Mesenchymal stem cell (in vitro differentiated cells and primary cell): ENCODE data around the gene OR6T1. TPM values are rescaled to one million over a fixed set of nuclear protein-coding genes. Genes with fewer than 3 reads are reported as not detected.

Experiments used
- DNase-seq: peaks from one replicate; pipeline ENCODE4 v3.0.0-alpha.2; 2013
- H2AFZ ChIP-seq: one replicate; pipeline ENCODE4 v1.6.1; 2013; ENCODE audit warnings: low read depth, mild to moderate bottlenecking, control low read depth, inconsistent platforms, low read length, moderate library complexity
- H2AK5ac ChIP-seq: 2 replicates; pipeline ENCODE4 v1.6.1; 2013; ENCODE audit warnings: low read length, moderate library complexity, mild to moderate bottlenecking, inconsistent platforms; ENCODE audit not compliant: severe bottlenecking
- H2BK120ac ChIP-seq: one replicate; pipeline ENCODE4 v1.6.1; 2013; ENCODE audit warnings: low read depth, mild to moderate bottlenecking, inconsistent platforms, low read length, moderate library complexity
- H2BK12ac ChIP-seq, 2 experiments: one replicate each; pipeline ENCODE4 v1.6.1; 2013; ENCODE audit warnings: inconsistent platforms in 2 of 2, low read length in 2 of 2, mild to moderate bottlenecking in 2 of 2, moderate library complexity in 2 of 2, control low read depth in 1 of 2
- H2BK15ac ChIP-seq: one replicate; pipeline ENCODE4 v1.6.1; 2013; ENCODE audit warnings: mild to moderate bottlenecking, low read depth, inconsistent platforms; ENCODE audit not compliant: poor library complexity, severe bottlenecking
- H2BK5ac ChIP-seq: 2 replicates; pipeline ENCODE4 v1.6.1; 2013; ENCODE audit warnings: low read depth, mild to moderate bottlenecking, low read length, control low read depth, inconsistent platforms; ENCODE audit not compliant: poor library complexity, severe bottlenecking
- H3K14ac ChIP-seq, 2 experiments: one replicate each; pipeline ENCODE4 v1.6.1; 2013; ENCODE audit warnings: inconsistent platforms in 2 of 2, low read length in 2 of 2, control low read depth in 1 of 2, mild to moderate bottlenecking in 1 of 2, moderate library complexity in 1 of 2
- H3K18ac ChIP-seq, 2 experiments: one replicate each; pipeline ENCODE4 v1.6.1; 2013; ENCODE audit warnings: inconsistent platforms in 2 of 2, low read length in 2 of 2, control low read depth in 1 of 2, low read depth in 1 of 2, mild to moderate bottlenecking in 1 of 2
- H3K23ac ChIP-seq, 2 experiments: one replicate each; pipeline ENCODE4 v1.6.1; 2013; ENCODE audit warnings: inconsistent platforms in 2 of 2, low read length in 2 of 2, mild to moderate bottlenecking in 2 of 2, moderate library complexity in 2 of 2, control low read depth in 1 of 2
- H3K27ac ChIP-seq: 2 replicates; pipeline ENCODE4 v1.5.1; 2013; ENCODE audit warnings: mild to moderate bottlenecking, moderate library complexity, low read length, control low read depth, inconsistent platforms; ENCODE audit not compliant: poor library complexity, severe bottlenecking
- H3K27me3 ChIP-seq, 2 experiments: 2 replicates each; pipeline versions ENCODE4 v1.6.1 to v1.7.0; 2013; ENCODE audit warnings: low read length in 2 of 2, mild to moderate bottlenecking in 2 of 2, moderate library complexity in 2 of 2, control low read depth in 1 of 2, inconsistent platforms in 1 of 2; ENCODE audit not compliant: control insufficient read depth in 1 of 2, insufficient read depth in 1 of 2
- H3K36me3 ChIP-seq, 2 experiments: 2 replicates each; pipeline versions ENCODE4 v1.6.1 to v1.7.0; 2013; ENCODE audit warnings: low read length in 2 of 2, control low read depth in 1 of 2, inconsistent platforms in 1 of 2, low read depth in 1 of 2, mild to moderate bottlenecking in 1 of 2; ENCODE audit not compliant: insufficient read depth in 2 of 2, control insufficient read depth in 1 of 2
- H3K4ac ChIP-seq, 2 experiments: one replicate each; pipeline ENCODE4 v1.6.1; 2013; ENCODE audit warnings: inconsistent platforms in 2 of 2, low read length in 2 of 2, mild to moderate bottlenecking in 2 of 2, moderate library complexity in 2 of 2, control low read depth in 1 of 2, low read depth in 1 of 2
- H3K4me1 ChIP-seq: 2 replicates; pipeline ENCODE4 v1.6.1; 2013; ENCODE audit warnings: low read depth, low read length, control low read depth; ENCODE audit not compliant: control insufficient read depth, insufficient read depth
- H3K4me2 ChIP-seq: 2 replicates; pipeline ENCODE4 v1.6.1; 2013; ENCODE audit warnings: low read length, mild to moderate bottlenecking, inconsistent platforms; ENCODE audit not compliant: poor library complexity, severe bottlenecking
- H3K4me3 ChIP-seq, 2 experiments: 2 replicates each; pipeline versions ENCODE4 v1.5.1 to v1.7.0; 2013; ENCODE audit warnings: low read length in 2 of 2, mild to moderate bottlenecking in 2 of 2, control low read depth in 1 of 2, low read depth in 1 of 2; ENCODE audit not compliant: insufficient read depth in 1 of 2
- H3K79me1 ChIP-seq: replicated peaks from 2 replicates; pipeline ENCODE4 v1.6.1; 2013; ENCODE audit warnings: mild to moderate bottlenecking, control low read depth, low read length, inconsistent platforms; ENCODE audit not compliant: poor library complexity, severe bottlenecking
- H3K9ac ChIP-seq: 2 replicates; pipeline ENCODE4 v1.7.0; 2013; ENCODE audit warnings: mild to moderate bottlenecking, low read length, moderate library complexity
- H3K9me3 ChIP-seq: 2 replicates; pipeline ENCODE4 v1.7.0; 2013; ENCODE audit warnings: mild to moderate bottlenecking, low read length; ENCODE audit not compliant: control insufficient read depth
- H4K8ac ChIP-seq: one replicate; pipeline ENCODE4 v1.6.1; 2013; ENCODE audit warnings: inconsistent platforms, mild to moderate bottlenecking, low read length, moderate library complexity
- H4K91ac ChIP-seq: one replicate; pipeline ENCODE4 v1.6.1; 2013; ENCODE audit warnings: mild to moderate bottlenecking, low read length, inconsistent platforms
- WGBS: methylation state at CpG from one replicate; pipeline ENCODE4 v1.1.7; 2013; ENCODE audit warnings: mixed read lengths; 5-methylcytosine and 5-hydroxymethylcytosine counted together
- polyA plus RNA-seq, 2 experiments: library from polyadenylated mRNA; stranded (reverse); fragments of 200-250 nt; gene quantifications; one replicate each; pipeline ENCODE4 v1.2.3, GENCODE V29; 2013

OR6T1 gene, protein sequence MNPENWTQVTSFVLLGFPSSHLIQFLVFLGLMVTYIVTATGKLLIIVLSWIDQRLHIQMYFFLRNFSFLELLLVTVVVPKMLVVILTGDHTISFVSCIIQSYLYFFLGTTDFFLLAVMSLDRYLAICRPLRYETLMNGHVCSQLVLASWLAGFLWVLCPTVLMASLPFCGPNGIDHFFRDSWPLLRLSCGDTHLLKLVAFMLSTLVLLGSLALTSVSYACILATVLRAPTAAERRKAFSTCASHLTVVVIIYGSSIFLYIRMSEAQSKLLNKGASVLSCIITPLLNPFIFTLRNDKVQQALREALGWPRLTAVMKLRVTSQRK
- not detected for polyA plus RNA-seq (2013, experiment 1 of 2)
- polyA plus RNA-seq (2013, experiment 2 of 2), result not detected

DNA sequence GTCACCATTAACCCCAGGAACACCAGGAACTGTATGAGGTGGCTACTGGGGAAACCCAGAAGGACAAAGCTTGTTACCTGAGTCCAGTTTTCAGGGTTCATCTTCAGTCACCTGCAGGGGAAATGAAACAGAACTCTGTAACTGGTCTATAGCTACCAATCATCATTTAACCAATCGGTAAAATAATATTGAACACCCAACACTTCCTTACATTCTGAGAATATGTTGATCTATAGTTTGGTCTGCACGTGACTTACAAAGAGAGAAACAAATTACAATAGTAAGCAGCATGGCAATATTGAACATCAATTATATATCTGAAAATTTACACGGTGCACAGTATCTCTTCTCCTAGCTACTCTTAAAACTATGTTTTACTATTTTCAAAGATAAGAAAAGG, at the start of gene OR6T1:
Gene OR6T1, minus strand, starts transcription at position 101 of the 400 bp plus-strand sequence. Its CDS starts 0 bp downstream, at position 101.
- Histone ChIP-seq H3K14ac (no peak within 1 kb of the TSS), H3K9me3 (peaks cover 7% of the 10 kb centered on the region), H2BK5ac (no peak within 1 kb of the TSS), H3K4me1 (no peaks in the 10 kb centered on the region), H2AK5ac (no peak within 1 kb of the TSS), H2BK12ac (no peak within 1 kb of the TSS), H3K36me3 (no peaks in the 10 kb centered on the region), H3K27ac (no peak within 1 kb of the TSS), H3K79me1 (no peaks in the 10 kb centered on the region), H3K18ac (no peak within 1 kb of the TSS), H2AFZ (no peak within 1 kb of the TSS), H3K23ac (no peak within 1 kb of the TSS), H4K8ac (no peak within 1 kb of the TSS), H2BK15ac (no peak within 1 kb of the TSS), H3K4me2 (no peak within 1 kb of the TSS), H3K27me3 (no peaks in the 10 kb centered on the region), H3K9ac (no peak within 1 kb of the TSS), H3K4me3 (no peak within 1 kb of the TSS), H2BK120ac (no peak within 1 kb of the TSS), H3K4ac (no peak within 1 kb of the TSS), H4K91ac (no peak within 1 kb of the TSS)
- WGBS, result no CpG with 5 or more reads among the region's 3 CpGs
- DNase-seq, result no peak

DNA sequence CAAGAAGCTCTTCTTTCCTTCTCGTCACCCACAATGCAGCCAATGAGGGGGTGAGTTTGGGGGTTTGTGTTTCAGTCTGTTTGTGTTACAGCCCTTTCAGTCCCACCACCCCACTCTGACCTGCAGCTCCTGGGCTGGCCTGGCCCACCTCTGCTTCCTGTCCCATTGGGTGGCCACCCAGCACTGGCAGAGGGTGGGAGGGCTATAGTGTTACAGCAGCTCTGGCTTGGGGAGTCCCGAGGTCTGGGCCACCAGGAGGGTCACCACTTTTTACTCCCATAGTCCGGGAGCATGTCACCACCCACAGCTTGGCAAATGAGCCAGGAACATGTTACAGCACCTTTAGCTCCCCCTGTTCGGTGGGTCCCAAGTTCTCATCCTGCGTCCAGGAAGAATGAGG, 35.7 kb upstream of the OR6T1 start:
- Histone ChIP-seq H4K8ac (no peak overlapping the region), H2BK12ac (no peak overlapping the region), H3K4ac (no peak overlapping the region), H2BK120ac (no peak overlapping the region), H3K23ac (no peak overlapping the region), H2AFZ (no peak overlapping the region), H3K14ac (peak overlapping the region in 1 of 2 experiments; percentile 61), H3K18ac (no peak overlapping the region), H3K4me2 (no peak overlapping the region), H2AK5ac (no peak overlapping the region), H3K4me1 (no peaks in the 10 kb centered on the region), H2BK5ac (no peak overlapping the region), H4K91ac (no peak overlapping the region), H3K27me3 (no peaks in the 10 kb centered on the region), H3K27ac (no peak overlapping the region), H3K4me3 (no peak overlapping the region), H3K9ac (no peak overlapping the region), H2BK15ac (no peak overlapping the region), H3K36me3 (no peaks in the 10 kb centered on the region), H3K9me3 (peaks cover 4% of the 10 kb centered on the region), H3K79me1 (no peaks in the 10 kb centered on the region)
- DNase-seq, result no peak
- 86% methylated on average over 4 of the region's 5 CpGs for WGBS

DNA sequence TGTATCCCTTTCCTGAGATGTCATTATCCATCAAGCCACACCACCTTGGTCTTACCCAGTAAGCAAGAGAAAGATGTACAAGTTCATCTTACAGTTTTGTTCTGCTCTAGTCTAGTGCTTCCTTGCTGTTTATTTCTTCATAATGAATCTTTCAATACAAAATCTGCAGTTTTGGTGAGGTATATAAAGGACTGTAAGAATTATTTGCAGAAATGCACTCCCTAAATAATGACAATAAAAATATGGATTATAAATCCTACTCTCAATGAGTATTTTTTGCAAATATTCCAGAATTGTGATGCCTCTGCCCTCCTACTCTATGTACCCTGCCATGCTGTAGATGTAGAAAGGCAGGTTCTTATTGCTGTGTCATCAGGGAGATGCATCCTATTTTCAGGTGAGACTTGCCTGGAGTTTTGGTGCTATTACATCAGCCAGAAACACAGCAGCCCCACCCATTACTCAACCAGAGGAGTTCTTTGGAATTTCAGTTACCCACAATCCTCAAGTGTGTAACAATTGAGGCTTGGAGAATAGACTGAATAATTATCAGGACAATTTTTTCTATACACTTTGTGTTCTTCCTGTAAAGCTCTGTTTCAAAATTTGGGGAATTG, 34.2 kb upstream of the OR6T1 start, which contains the start of gene OR10S1:
Gene OR10S1, minus strand, starts transcription at position 51 of the 617 bp plus-strand sequence. CDS start 117 bp downstream, outside the sequence.
- H3K27me3 ChIP-seq, result no peaks in the 10 kb centered on the region
- H3K9me3 ChIP-seq, result no peaks in the 10 kb centered on the region
- no peak within 1 kb of the TSS for H3K23ac ChIP-seq
- H2BK15ac ChIP-seq, result no peak within 1 kb of the TSS
- no peak within 1 kb of the TSS for H4K91ac ChIP-seq
- no peaks in the 10 kb centered on the region for H3K79me1 ChIP-seq
- no peak within 1 kb of the TSS for H3K27ac ChIP-seq
- H2BK120ac ChIP-seq, result no peak within 1 kb of the TSS
- no peak within 1 kb of the TSS for H2AFZ ChIP-seq
- peak within 1 kb of the TSS in 1 of 2 experiments; percentile 22 for H3K14ac ChIP-seq
- H3K36me3 ChIP-seq, result no peaks in the 10 kb centered on the region
- no peak within 1 kb of the TSS for H3K9ac ChIP-seq
- no peak within 1 kb of the TSS for H3K4me3 ChIP-seq
- H2BK5ac ChIP-seq, result no peak within 1 kb of the TSS
- no peak for DNase-seq
- no peak within 1 kb of the TSS for H3K4ac ChIP-seq
- H3K18ac ChIP-seq, result no peak within 1 kb of the TSS
- no peak within 1 kb of the TSS for H2BK12ac ChIP-seq
- no peak within 1 kb of the TSS for H3K4me2 ChIP-seq
- H4K8ac ChIP-seq, result no peak within 1 kb of the TSS
- H2AK5ac ChIP-seq, result no peak within 1 kb of the TSS
- H3K4me1 ChIP-seq, result no peaks in the 10 kb centered on the region

DNA sequence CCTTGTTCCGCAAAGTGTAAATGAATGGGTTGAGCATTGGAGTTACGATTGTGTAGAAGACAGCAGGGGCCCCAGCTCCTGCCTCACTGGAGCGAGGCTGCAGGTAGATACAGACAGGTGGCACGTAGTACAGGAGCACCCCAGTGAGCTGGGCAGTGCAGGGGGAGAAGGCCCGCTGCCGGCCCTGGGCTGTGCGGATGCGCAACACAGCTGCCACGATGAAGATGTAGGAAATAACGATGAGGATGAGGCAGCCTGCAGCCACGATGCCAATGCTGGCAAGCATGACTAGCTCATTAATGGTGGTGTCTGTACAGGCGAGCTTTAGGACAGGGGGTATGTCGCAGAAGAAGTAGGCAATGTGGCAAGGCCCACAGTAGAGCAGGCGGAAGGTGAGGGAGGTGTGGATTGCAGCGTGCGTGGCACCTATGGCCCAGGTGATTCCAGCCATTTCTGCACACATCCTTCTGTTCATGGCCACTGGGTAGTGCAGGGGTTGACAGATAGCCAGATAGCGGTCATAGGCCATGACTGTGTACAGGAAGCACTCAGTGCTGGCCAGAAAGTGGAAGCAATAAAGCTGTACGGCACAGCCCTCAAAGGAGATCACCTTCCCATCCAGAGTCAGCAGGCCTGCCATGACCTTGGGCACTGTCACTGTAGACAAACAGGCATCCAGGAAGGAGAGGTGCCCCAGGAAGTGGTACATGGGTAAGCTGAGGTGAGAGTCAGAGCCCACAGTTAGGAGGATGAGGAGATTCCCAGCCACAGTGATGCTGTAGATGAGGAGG, 33.3 kb upstream of the OR6T1 start:
- no peaks in the 10 kb centered on the region for H3K4me1 ChIP-seq

More for the DNA sequence above, 33.3 kb upstream of the OR6T1 start:
- no peaks in the 10 kb centered on the region for H3K9me3 ChIP-seq
- no peak overlapping the region for H3K27ac ChIP-seq
- no peak overlapping the region for H2BK5ac ChIP-seq
- no peak overlapping the region for H3K4me2 ChIP-seq
- H3K36me3 ChIP-seq, result no peaks in the 10 kb centered on the region
- no peak overlapping the region for H3K9ac ChIP-seq
- H3K79me1 ChIP-seq, result no peaks in the 10 kb centered on the region
- H2BK15ac ChIP-seq, result no peak overlapping the region
- no peak overlapping the region for H3K18ac ChIP-seq
- H4K8ac ChIP-seq, result no peak overlapping the region
- H2BK120ac ChIP-seq, result no peak overlapping the region
- no peak overlapping the region for H3K23ac ChIP-seq
- H4K91ac ChIP-seq, result no peak overlapping the region
- H2BK12ac ChIP-seq, result no peak overlapping the region
- no peaks in the 10 kb centered on the region for H3K27me3 ChIP-seq
- H2AK5ac ChIP-seq, result no peak overlapping the region
- DNase-seq, result no peak
- no peak overlapping the region for H2AFZ ChIP-seq
- no peak overlapping the region for H3K4me3 ChIP-seq
- no peak overlapping the region for H3K4ac ChIP-seq
- 86% methylated on average over 18 of the region's 18 CpGs for WGBS
- H3K14ac ChIP-seq, result peak overlapping the region in 1 of 2 experiments; percentile 22
